GM15510 (cell line): ENCODE data around the gene MGST3.

Source experiments
- POLR2A ChIP-seq: IDR thresholded peaks from 3 replicates; pipeline ENCODE4 v1.6.1; 2011; ENCODE audit warnings: borderline replicate concordance; ENCODE audit not compliant: insufficient read length; ENCODE audit errors: extremely low read depth

The MGST3 gene

GRCh38 chr1:165675794-165676193 lies 44.8 kb downstream of the MGST3 start:
- no peak for TF ChIP-seq POLR2A

DNA sequence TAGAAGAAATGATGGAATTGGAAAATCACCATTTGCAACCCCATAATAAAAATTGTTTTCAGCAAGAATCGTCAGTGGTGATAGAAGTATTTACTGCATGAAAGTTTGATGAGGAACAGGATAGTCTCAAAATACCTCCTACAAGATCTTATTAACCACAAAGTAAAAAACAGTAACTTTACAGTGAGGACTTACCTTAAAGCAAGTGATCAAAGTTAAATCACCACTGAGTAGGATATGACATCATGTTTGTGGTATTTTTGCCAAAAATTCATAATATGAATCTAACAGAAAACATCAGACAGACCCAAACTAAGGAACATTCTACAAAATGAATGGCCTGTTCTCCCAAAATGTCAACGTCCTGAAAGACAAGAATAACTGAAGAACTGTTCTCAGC lies 47.5 kb downstream of the MGST3 start:
- TF ChIP-seq POLR2A: no peak

- no peak for TF ChIP-seq POLR2A
Observed at GRCh38 chr1:165679282-165680036, 48.4 kb downstream of the MGST3 start.

GRCh38 chr1:165680303-165680702 lies 49.3 kb downstream of the MGST3 start:
- TF ChIP-seq POLR2A: no peak

DNA sequence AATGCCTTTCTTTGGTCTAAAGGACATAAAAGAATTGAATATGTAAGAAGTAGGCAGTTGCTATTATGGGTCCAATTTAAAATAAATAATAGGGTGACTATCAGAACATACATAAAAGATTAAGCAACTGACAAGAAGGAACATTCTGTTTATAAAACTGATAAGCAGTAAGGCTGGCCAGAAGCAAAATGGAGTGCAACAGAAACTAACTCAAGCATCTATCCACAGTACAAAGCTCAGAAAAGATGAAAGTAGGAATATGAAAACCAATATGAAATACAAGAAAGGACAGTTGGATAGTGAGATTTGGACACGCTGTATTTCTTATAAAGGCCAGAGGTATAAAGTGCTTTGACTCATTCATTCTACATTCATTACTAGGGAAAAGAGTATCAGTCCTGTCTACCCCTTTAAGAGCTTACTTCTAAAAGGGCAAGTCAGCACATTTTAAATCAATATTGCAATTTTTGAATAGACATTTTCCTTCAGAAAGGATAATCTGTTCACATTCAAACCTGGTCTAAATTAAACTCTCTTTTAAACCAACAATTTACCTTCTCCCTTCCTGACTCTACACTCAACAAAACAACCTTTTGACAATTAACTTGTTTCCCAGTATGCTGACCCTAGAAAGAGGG lies 52.9 kb downstream of the MGST3 start:
- TF ChIP-seq POLR2A: no peak

DNA sequence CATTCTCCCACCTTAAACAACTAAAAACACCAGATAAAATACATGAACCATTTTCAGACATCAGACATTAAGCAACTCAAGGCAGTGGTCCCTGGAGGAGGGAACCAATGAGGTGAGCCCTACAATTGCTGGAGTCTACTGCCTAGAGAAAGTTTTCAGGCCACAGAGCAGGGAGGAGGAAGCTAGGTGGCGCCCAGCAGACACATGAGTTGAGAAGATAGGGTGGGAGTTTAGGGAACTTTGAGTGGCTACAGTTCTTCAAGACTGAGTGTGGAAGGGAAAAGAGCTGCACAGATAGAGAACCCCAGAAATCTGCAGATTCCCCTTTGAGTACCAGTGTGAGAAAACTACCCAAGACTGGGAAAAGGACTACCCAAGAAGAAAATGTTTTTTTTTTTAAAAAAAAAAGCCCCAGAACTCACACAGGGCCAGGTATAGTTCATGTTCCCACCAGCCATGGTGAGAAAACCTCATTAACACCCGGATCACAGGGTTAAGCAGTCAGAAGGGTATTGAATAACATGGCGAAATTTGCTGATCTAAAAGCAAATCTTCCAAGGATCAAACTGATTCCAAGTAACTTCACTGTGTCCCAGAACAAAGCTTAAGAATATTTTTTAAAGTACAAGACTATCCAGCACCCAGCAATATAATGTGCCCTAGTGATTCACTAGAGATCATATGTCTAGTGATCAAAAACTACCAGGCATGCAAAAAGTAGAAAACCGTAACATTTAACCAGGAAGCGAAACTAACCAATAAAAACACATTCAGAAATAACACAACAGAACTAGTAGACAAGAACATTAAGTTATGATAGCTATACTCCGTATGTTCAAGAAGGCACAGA lies 55.3 kb downstream of the MGST3 start:
- no peak for TF ChIP-seq POLR2A

DNA sequence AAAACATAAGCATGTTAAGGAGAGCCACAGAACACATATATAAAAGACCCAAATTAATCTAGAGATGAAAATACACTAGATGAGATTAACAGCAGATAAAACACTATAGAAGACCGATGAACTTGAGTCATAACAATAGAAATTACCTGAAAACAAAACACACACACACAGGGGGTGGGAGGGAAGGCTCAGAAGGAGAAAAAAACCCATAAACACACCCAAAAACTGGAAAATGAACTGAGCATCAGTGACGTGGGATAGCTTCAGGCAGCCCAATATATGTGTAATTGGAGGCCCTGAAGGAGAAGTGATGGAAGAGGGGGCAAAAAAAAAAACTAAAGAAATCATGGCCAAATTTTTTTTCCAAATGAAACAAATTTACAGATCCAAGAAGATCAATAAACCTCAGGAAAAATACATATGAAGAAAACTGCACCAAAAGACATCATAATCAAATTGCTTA lies 56.0 kb downstream of the MGST3 start:
- no peak for TF ChIP-seq POLR2A

DNA sequence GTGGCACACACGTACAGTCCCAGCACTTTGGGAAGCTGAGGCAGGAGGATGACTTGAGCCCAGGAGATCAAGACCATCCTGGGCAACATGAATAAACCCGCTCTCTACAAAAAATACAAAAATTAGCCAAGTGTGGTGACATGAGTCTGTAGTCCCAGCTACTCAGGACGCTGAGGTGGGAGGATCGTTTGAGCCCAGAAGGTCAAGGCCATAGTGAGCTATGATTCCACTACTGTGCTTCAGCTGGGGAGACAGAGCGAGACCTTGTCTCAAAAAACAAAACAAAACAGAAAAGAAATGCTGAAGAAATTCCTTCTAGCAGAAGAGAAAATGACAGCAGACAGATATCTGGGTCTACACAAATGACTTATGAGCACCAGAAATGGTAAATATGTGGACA lies 57.0 kb downstream of the MGST3 start:
- no peak for TF ChIP-seq POLR2A

GRCh38 chr1:165695031-165695430 lies 64.0 kb downstream of the MGST3 start:
- no peak for TF ChIP-seq POLR2A

DNA sequence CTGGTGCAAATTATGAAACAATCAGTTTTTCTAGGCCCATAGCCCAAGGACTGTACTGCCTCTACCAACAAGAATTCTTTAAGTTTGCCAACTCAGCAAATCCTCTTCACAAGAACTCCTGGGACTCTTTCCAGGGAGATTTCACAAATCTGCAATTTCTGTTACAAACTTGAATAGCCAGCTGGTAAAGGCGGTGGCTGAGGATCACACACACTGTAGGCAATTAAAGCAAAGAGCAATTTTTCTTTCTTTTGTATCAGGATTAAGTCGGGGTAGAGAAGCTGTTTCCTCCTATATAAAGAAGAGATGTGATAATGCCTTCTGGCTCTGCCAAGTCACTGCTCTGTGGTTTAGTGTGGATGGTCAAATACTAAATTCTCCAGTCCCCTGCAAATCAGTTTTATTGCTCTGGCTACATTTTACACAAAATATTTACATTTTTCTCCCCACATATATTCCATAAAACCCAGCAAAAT lies 65.6 kb downstream of the MGST3 start:
- TF ChIP-seq POLR2A: no peak

DNA sequence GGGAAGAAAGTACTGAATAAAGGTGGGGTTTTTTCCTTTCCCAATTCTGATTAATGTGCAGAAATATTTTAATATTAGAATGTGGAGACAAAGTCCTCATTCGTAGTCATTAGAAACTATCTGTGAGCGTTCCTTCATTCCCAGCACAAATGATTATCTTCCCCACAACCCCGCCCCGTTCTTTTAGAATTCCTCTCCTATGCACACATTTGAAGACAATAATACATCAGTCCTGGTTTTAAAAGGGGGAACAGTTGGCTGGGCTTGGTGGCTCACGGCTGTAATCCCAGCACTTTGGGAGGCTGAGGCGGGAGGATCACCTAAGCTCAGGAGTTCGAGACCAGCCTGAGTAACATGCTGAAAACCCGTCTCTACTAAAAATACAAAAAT lies 66.5 kb downstream of the MGST3 start:
- TF ChIP-seq POLR2A: no peak

DNA sequence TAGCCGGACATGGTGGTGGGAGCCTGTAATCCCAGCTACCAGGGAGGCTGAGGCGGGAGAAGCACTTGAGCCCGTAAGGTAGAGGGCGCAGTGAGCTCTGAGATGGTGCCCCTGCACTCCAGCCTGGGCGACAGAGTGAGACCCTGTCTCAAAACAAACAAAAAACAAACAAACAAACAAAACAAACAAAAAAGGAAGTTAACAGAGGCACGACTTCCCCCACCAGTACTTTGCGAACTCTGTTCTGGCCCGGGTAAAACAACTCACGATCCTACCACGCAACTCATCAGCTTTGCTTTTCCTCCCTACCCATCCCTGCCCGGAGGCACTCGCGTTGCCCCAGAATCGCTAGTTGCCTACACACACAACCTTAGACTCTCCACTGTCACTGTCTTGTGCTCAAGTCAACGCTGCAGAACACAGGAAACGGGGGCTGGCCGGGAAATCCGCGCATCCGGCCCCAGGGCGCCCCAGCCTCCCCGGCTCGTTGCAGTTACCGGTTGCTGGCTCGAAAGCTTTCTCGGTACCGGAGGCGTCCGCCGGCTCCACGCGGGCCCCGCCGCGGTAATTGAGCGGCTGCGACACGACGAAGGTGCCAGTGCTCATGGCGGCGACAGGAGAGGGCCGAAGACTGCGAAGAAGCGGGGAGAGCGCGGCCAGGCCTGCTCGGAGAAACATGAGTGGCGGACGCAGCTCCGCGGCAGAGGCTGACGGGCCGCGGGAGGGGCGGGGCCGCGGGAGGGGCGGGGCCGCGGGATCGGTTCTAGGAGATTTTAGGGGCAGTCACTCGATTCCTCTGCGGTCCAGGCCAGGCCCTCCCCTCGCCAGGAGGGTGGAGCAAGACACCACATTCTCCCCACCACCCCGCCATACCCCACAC lies 67.1 kb downstream of the MGST3 start, which contains the start of gene ALDH9A1:
Gene ALDH9A1 (minus strand): TSS at position 682 of the 880 bp plus-strand sequence. CDS start 4 bp downstream, at position 678.
- TF ChIP-seq POLR2A: peak; percentile 90

DNA sequence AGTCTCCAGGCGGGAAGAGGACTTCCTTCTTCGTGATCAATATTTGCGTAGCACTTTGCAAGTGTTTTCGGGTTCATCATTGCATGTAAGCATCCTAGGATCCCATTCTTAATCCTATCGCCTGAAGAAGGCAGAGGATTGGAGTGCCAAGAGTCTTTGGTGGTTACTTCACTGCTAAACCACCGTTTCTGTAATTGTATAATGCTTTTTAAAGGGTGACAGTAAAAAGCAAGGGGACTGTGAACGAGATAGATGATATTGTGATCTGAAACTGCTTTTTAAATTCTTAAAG lies 67.7 kb downstream of the MGST3 start:
- TF ChIP-seq POLR2A: no peak

GRCh38 chr1:165699577-165699976 lies 68.5 kb downstream of the MGST3 start:
- no peak for TF ChIP-seq POLR2A

- TF ChIP-seq POLR2A: no peak
Observed at GRCh38 chr1:165703648-165704047, 72.6 kb downstream of the MGST3 start.
